ENCODE measurements around the gene EPHX1.

DNA sequence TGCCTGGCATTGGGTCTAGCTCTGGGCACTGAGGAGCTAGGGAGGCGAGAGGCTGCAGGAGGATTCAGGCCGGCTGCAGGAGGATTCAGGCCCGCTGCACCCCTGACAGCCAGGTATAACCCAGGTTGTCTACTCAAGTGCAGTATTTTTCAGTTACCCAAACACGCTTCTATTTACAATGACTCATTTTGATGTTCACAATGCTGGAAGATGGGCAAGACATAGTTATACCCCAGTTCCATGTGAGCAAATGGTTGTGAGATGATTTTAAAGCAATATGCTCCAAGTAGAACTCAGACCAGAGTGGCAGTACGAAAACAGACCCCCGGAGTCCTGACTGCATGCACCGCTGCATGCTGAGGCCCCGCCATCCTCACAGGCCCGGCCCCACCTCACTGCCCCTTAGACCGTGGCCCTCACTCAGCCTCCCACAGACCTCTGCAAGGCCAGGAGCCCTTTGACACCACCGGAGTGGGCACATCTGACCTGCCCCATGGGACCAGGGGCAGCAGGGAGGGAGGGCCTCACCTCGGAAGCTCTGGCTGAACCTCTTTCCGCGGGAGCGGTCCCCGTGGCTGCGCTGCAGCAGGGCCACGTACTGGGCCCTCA is 78.5 kb downstream of the EPHX1 start:
- TF ChIP-seq, protein P1, sequence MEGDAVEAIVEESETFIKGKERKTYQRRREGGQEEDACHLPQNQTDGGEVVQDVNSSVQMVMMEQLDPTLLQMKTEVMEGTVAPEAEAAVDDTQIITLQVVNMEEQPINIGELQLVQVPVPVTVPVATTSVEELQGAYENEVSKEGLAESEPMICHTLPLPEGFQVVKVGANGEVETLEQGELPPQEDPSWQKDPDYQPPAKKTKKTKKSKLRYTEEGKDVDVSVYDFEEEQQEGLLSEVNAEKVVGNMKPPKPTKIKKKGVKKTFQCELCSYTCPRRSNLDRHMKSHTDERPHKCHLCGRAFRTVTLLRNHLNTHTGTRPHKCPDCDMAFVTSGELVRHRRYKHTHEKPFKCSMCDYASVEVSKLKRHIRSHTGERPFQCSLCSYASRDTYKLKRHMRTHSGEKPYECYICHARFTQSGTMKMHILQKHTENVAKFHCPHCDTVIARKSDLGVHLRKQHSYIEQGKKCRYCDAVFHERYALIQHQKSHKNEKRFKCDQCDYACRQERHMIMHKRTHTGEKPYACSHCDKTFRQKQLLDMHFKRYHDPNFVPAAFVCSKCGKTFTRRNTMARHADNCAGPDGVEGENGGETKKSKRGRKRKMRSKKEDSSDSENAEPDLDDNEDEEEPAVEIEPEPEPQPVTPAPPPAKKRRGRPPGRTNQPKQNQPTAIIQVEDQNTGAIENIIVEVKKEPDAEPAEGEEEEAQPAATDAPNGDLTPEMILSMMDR (IDR thresholded peaks at IDR 0.05; ENCODE audit: low read depth, low read length): no peak
- TF ChIP-seq POLR2A (IDR thresholded peaks at IDR 0.05; ENCODE audit: extremely low read depth, insufficient read length): no peak

Data from NB4 (cell line).